ENCODE measurements around the gene CPTP. TPM values are rescaled to one million over a fixed set of nuclear protein-coding genes. Genes with fewer than 3 reads are reported as not detected.
A peak's percentile ranks its signal among the peaks of the same experiment; 100 is the strongest.

CPTP gene
- total RNA-seq, 2 donors from 2014 or later = 15.6 to 33.0 TPM

DNA sequence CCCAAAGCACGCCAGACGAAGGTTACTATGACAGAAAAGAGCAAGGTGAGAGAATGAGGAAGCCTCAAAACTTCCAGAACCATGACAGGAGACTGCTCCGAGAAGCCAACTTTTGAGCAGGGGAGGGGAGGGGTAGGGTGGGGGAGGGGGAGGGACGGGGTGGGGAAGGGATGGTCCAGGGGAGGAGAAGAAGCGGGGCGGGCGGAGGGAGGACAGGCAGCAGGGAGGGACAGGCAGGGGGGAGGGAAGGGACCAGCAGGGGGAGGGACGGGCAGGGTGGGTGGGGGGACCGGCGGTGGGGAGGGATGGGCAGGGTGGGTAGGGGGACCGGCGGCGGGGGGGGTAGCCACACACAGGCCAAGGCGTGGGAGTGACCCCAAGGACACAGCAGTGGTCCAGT lies 2.2 kb upstream of the CPTP start:
- 65 to 88% methylated on average over 8 to 13 of the region's 14 CpGs for WGBS, 2 donors
- Histone ChIP-seq H3K27ac (no peak overlapping the region), H3K4me1 (peaks cover 67% of the 10 kb centered on the region), H3K27me3 (no peaks in the 10 kb centered on the region), H3K36me3 (replicated peaks in 1 of 2; ENCODE audit: insufficient read depth in 1 of 2, low read depth in 2 of 2) (peaks cover 0 to 1% of the 10 kb centered on the region in 2 donors), H3K4me3 (no peak overlapping the region), H3K9me3 (no peaks in the 10 kb centered on the region)
- DNase-seq = no peak
- ATAC-seq = no peak
- TF ChIP-seq, protein P1, sequence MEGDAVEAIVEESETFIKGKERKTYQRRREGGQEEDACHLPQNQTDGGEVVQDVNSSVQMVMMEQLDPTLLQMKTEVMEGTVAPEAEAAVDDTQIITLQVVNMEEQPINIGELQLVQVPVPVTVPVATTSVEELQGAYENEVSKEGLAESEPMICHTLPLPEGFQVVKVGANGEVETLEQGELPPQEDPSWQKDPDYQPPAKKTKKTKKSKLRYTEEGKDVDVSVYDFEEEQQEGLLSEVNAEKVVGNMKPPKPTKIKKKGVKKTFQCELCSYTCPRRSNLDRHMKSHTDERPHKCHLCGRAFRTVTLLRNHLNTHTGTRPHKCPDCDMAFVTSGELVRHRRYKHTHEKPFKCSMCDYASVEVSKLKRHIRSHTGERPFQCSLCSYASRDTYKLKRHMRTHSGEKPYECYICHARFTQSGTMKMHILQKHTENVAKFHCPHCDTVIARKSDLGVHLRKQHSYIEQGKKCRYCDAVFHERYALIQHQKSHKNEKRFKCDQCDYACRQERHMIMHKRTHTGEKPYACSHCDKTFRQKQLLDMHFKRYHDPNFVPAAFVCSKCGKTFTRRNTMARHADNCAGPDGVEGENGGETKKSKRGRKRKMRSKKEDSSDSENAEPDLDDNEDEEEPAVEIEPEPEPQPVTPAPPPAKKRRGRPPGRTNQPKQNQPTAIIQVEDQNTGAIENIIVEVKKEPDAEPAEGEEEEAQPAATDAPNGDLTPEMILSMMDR (IDR thresholded peaks at IDR 0.05) = no peak
- TF ChIP-seq POLR2A (IDR thresholded peaks at IDR 0.05) = no peak
- intact Hi-C loops (cut with DNase I) = no loop called here

DNA sequence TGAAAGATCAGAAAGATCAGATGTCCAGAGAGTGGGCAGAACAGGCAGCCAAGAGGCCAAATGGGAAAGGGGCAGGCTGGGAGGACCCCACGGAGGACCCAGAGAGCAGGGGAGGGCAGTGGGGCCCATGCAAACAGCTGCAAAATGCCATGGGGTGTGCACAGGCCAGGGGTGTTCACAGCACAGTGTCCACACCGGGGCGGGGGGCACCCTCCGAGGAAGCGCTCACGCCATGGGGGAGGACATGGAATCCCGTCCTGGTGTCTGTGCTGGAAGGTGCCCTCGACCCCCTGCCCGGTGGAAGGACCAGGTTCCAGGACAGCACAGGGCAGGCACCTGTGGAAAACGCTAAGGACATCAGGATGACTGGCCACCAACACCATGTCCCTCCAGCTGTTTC lies 1.6 kb upstream of the CPTP start:
- H3K27me3 ChIP-seq = no peaks in the 10 kb centered on the region
- H3K36me3 ChIP-seq (replicated peaks in 1 of 2; ENCODE audit: insufficient read depth in 1 of 2, low read depth in 2 of 2) = peaks cover 3% of the 10 kb centered on the region in 2 donors
- H3K9me3 ChIP-seq = no peaks in the 10 kb centered on the region
- DNase-seq (no peak), ATAC-seq (no peak)
- intact Hi-C loops (cut with DNase I) = no loop called here
- TF ChIP-seq, protein P1 (IDR thresholded peaks at IDR 0.05) = no peak
- no peak for TF ChIP-seq POLR2A (IDR thresholded peaks at IDR 0.05)
- no peak overlapping the region for H3K27ac ChIP-seq
- H3K4me3 ChIP-seq = no peak overlapping the region
- 76 to 82% methylated on average over 7 to 9 of the region's 10 CpGs for WGBS, 2 donors
- H3K4me1 ChIP-seq = peaks cover 61% of the 10 kb centered on the region

DNA sequence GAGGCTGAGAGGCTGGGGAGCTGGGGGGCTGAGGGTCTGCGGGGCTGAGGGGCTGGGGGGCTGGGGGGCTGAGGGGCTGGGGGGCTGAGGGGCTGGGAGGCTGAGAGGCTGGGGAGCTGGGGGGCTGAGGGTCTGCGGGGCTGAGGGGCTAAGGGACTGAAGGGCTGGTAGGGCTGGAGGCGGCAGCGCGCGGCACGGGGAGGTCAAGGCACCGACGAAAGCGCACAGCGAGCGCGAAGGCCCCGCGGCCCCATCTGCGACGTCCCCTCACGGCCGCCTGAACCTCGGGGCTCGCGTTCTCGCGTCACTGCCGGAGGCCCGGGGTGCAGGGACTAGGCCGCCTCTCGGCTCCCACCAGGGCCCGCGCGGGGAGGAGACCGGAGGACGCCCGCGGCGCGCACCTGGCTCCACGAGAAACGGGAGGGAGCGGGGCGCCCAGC lies 498 bp upstream of the CPTP start:
- no peak for TF ChIP-seq POLR2A (IDR thresholded peaks at IDR 0.05)
- TF ChIP-seq, protein P1 (IDR thresholded peaks at IDR 0.05) = no peak
- Histone ChIP-seq H3K27ac (peak overlapping the region; percentile 78 to 95 (median 90)), H3K4me3 (peak overlapping the region; percentile 89), H3K9me3 (no peaks in the 10 kb centered on the region), H3K36me3 (replicated peaks in 1 of 2; ENCODE audit: insufficient read depth in 1 of 2, low read depth in 2 of 2) (peaks cover 3 to 8% of the 10 kb centered on the region in 2 donors), H3K4me1 (peaks cover 50% of the 10 kb centered on the region), H3K27me3 (no peaks in the 10 kb centered on the region)
- ATAC-seq = no peak
- DNase-seq = no peak
- 0% methylated on average over 4 to 25 of the region's 41 CpGs for WGBS, 2 donors
- intact Hi-C loops (cut with DNase I) = no loop called here

DNA sequence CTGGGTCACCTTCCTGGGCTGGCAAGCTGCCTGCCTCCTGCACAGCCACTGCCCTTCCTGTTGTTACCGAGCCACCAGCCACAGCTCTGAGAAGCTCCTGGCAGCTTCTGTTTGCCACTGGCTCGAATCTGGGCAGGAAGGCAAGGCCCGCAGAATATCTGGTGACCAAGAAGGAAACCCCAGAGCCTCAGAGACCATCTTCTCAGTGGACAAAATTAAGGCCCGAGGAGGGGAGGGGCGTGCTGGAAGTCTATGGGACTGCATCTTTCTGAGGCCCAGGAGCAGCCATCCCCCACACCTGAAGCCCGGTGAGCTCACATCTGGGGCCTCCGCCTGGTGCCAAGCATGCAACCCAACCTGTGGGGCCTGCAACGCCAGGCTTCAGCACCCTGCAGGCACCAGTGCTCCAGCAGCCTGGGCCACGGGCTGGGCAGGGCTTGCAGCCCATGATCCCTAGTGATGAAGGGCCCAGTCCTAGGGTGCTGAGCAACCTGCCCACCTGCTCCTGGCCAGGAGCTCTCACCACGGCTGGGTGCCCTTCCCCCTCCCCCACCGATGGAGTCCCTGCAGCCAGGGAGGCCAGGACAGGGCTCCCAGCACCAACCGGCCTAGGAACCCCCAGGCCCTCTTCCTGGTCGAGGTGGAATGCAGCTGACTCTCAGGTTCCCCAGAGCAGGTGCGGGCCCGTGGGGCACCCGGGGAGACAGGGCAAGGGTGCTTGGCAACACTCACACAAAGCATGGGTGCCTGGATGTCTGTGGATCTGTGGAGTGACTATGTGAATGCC lies 879 bp downstream of the CPTP start:
- DNase-seq = peak; percentile 63 to 85 (median 75)
- H3K9me3 ChIP-seq = no peaks in the 10 kb centered on the region
- peaks cover 49% of the 10 kb centered on the region for H3K4me1 ChIP-seq
- no peaks in the 10 kb centered on the region for H3K27me3 ChIP-seq
- 17 to 20% methylated on average over 7 to 16 of the region's 16 CpGs for WGBS, 2 donors
- TF ChIP-seq, protein P1 (IDR thresholded peaks at IDR 0.05) = no peak
- no peak for TF ChIP-seq POLR2A (IDR thresholded peaks at IDR 0.05)
- H3K27ac ChIP-seq = peak overlapping the region; percentile 78 to 95 (median 90)
- intact Hi-C loops (cut with DNase I) = no loop called here
- no peak for ATAC-seq
- peaks cover 3 to 8% of the 10 kb centered on the region in 2 donors for H3K36me3 ChIP-seq (replicated peaks in 1 of 2; ENCODE audit: insufficient read depth in 1 of 2, low read depth in 2 of 2)
- peak overlapping the region; percentile 89 for H3K4me3 ChIP-seq
